Measurements from ENCODE around the gene DSCAM. TPM values are rescaled to one million over a fixed set of nuclear protein-coding genes. Genes with fewer than 3 reads are reported as not detected.
A peak's percentile ranks its signal among the peaks of the same experiment; 100 is the strongest.

The DSCAM gene
- total RNA-seq, 6 experiments from 2014 or later: 1.0 to 1.3 (median 1.1) TPM

DNA sequence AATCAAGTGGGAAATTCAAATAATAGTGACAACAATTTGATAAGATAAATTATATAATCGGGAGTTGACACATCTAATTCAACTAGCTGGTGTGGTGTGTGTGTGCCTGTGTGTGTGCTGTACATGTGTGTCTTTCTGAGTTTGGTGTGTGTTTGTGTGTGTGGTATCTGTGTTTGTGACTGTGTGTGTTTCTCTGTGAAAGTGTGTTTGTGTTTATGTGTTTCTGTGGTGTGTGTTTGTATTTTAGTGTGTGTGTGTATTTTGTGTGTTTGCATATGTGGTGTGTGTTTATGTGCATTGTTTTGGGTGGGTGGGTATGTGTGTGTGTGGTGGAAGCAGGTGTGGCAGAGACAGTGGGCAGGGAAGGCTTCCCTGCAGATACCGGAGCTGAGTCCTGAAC is 4.8 kb upstream of the DSCAM start:
- H3K27me3 Mint-ChIP-seq (ENCODE audit: insufficient read depth): peaks cover 4% of the 10 kb centered on the region
- H3K4me1 Mint-ChIP-seq (ENCODE audit: low read depth): peaks cover 10% of the 10 kb centered on the region
- H3K27ac Mint-ChIP-seq: no peak overlapping the region
- TF ChIP-seq, protein P1, sequence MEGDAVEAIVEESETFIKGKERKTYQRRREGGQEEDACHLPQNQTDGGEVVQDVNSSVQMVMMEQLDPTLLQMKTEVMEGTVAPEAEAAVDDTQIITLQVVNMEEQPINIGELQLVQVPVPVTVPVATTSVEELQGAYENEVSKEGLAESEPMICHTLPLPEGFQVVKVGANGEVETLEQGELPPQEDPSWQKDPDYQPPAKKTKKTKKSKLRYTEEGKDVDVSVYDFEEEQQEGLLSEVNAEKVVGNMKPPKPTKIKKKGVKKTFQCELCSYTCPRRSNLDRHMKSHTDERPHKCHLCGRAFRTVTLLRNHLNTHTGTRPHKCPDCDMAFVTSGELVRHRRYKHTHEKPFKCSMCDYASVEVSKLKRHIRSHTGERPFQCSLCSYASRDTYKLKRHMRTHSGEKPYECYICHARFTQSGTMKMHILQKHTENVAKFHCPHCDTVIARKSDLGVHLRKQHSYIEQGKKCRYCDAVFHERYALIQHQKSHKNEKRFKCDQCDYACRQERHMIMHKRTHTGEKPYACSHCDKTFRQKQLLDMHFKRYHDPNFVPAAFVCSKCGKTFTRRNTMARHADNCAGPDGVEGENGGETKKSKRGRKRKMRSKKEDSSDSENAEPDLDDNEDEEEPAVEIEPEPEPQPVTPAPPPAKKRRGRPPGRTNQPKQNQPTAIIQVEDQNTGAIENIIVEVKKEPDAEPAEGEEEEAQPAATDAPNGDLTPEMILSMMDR (IDR thresholded peaks at IDR 0.05): no peak
- H3K4me3 Mint-ChIP-seq: no peak overlapping the region
- no peak for DNase-seq
- peaks cover 7% of the 10 kb centered on the region for H3K9me3 Mint-ChIP-seq
- no peaks in the 10 kb centered on the region for H3K36me3 Mint-ChIP-seq (ENCODE audit: low read depth)

DNA sequence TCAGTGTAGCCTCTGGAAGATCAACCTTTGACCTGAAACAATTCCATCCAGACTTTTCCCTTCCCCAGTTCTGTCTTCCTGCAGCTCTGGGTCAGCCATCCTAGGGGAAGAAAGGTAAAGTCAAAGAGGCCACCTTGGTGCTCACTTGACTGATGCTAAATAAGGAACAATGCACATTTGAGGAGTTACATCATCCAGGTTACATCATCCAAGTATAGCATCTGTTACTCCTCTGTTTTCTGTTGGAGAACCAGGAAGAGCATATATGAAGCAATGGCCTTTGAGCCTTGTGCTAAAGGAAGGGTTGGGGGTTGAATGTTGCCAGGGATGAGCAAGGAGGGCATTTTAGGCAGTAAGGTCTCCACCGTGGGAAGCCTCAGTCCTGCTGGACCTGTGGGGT is 3.1 kb upstream of the DSCAM start:
- no peaks in the 10 kb centered on the region for H3K36me3 Mint-ChIP-seq (ENCODE audit: low read depth)
- H3K27ac Mint-ChIP-seq: no peak overlapping the region
- no peak for DNase-seq
- TF ChIP-seq, protein P1 (IDR thresholded peaks at IDR 0.05): no peak
- H3K9me3 Mint-ChIP-seq: peaks cover 7% of the 10 kb centered on the region
- H3K4me1 Mint-ChIP-seq (ENCODE audit: low read depth): peaks cover 17% of the 10 kb centered on the region
- no peak overlapping the region for H3K4me3 Mint-ChIP-seq
- H3K27me3 Mint-ChIP-seq (ENCODE audit: insufficient read depth): peaks cover 8% of the 10 kb centered on the region

DNA sequence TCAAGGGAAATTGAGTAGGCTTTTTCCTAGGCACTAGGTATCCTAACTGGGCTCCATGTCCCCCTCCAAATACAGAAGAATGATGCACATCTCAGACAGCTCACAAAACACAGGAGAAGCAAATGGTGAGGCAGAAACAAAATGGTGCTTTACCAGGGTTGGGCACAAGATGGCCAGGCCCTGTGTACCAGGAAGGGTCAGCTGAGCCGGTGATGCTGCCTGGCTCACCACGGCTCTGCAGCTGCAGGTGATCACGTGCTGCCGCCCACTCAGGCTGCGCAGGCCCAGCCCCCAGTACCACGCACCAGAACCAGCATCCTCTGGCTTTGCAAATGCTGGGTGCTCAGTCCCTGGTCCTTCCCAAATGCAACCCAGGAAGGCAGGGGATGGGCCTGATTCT is 993 bp upstream of the DSCAM start:
- Mint-ChIP-seq H3K9me3 (peaks cover 7% of the 10 kb centered on the region; the same call in 1 of the 2 replicates), H3K36me3 (ENCODE audit: low read depth) (no peaks in the 10 kb centered on the region), H3K27me3 (ENCODE audit: insufficient read depth) (peaks cover 4% of the 10 kb centered on the region), H3K27ac (no peak overlapping the region), H3K4me1 (ENCODE audit: low read depth) (peaks cover 30% of the 10 kb centered on the region), H3K4me3 (no peak overlapping the region)
- no peak for DNase-seq
- TF ChIP-seq, protein P1 (IDR thresholded peaks at IDR 0.05): no peak

DNA sequence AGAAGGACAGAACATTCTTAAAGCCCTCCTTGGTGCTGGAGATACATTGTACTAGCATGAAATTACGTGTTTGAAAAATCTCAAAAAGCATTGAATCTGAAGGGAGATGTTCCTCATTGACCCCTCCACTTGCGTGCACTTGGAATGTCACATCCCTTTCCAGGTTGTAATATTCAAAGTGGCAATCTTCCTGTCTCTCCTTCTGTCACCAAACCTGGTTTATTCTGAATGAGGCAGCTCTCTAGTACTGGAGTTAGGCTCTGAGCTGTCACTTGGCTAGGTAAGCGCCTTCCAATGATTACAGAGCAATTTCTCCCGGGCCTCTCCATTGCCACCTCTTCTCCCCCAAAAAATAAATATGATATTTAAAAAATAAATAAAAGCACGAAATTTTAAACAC is 855 bp downstream of the DSCAM start:
- Mint-ChIP-seq H3K27ac (peak overlapping the region; percentile 26; the same call in 1 of the 2 replicates), H3K9me3 (peaks cover 7% of the 10 kb centered on the region; the same call in 1 of the 2 replicates), H3K4me3 (peak overlapping the region; percentile 86), H3K36me3 (ENCODE audit: low read depth) (no peaks in the 10 kb centered on the region), H3K27me3 (ENCODE audit: insufficient read depth) (peaks cover 5% of the 10 kb centered on the region), H3K4me1 (ENCODE audit: low read depth) (peaks cover 47% of the 10 kb centered on the region)
- DNase-seq: no peak
- TF ChIP-seq, protein P1 (IDR thresholded peaks at IDR 0.05): no peak

DNA sequence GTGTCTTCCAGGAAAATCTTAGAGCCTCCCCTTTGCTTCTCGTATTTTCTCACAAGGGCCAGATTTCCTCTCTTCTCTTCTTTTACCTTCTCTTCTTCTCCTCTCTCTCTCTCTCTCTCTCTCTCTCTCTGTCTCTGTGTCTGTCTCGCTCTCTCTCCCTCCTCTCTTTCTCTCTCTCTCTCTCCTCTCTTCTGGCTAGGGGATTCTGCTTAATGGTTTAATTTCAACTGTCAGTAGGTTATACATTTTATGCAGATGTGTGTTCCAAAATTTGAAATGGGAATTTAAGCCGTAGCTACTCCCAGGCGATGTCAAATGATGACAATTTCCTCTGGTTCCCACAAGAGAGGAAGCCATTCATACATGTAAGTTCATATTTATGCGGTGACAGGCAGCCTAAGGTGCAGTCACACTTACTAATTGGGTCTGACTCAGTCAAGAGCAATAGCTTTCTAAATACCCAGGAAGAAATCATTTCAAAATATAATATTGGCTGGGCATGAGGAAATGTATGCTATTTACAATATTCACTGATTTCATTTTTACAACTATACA is 1.4 kb downstream of the DSCAM start:
- peaks cover 53% of the 10 kb centered on the region for H3K4me1 Mint-ChIP-seq (ENCODE audit: low read depth)
- H3K27ac Mint-ChIP-seq: peak overlapping the region; percentile 92
- H3K4me3 Mint-ChIP-seq: peak overlapping the region; percentile 86
- TF ChIP-seq, protein P1 (IDR thresholded peaks at IDR 0.05): no peak
- H3K9me3 Mint-ChIP-seq: peaks cover 7% of the 10 kb centered on the region; the same call in 1 of the 2 replicates
- H3K27me3 Mint-ChIP-seq (ENCODE audit: insufficient read depth): peaks cover 5% of the 10 kb centered on the region
- H3K36me3 Mint-ChIP-seq (ENCODE audit: low read depth): no peaks in the 10 kb centered on the region
- peak; percentile 40 for DNase-seq

All from HFFc6 (cell line).